ENCODE measurements around the gene F10. TPM values are rescaled to one million over a fixed set of nuclear protein-coding genes. Genes with fewer than 3 reads are reported as not detected.
"Not testable (repeated sequence)": the region's sequence is repeated elsewhere in the genome, so short reads cannot be mapped to it uniquely, and the experiment has no call there.

The F10 gene
- not detected for total RNA-seq

- Mint-ChIP-seq H3K4me3 (no peak within 1 kb of the TSS), H3K27ac (no peak within 1 kb of the TSS), H3K9me3 (no peaks in the 10 kb centered on the region), H3K36me3 (ENCODE audit: low read depth) (no peaks in the 10 kb centered on the region), H3K4me1 (ENCODE audit: low read depth) (no peaks in the 10 kb centered on the region), H3K27me3 (ENCODE audit: low read depth) (peaks cover 10% of the 10 kb centered on the region)
- CTCF ChIA-PET: no interaction called here
- intact Hi-C loops (cut with micrococcal nuclease): no loop called here
- no peak for DNase-seq
Observed at GRCh38 chr13:113122550-113123225, at the start of gene F10. Gene F10 (plus strand): TSS chr13:113122799. CDS start chr13:113122856, 57 bp downstream.

- CTCF ChIA-PET: no interaction called here
- H3K27ac Mint-ChIP-seq: no peak overlapping the region
- peaks cover 19% of the 10 kb centered on the region for H3K36me3 Mint-ChIP-seq (ENCODE audit: low read depth)
- H3K4me1 Mint-ChIP-seq (ENCODE audit: low read depth): no peaks in the 10 kb centered on the region
- no peak for DNase-seq
- H3K4me3 Mint-ChIP-seq: no peak overlapping the region
- intact Hi-C loops (cut with micrococcal nuclease): no loop called here
- peaks cover 4% of the 10 kb centered on the region for H3K9me3 Mint-ChIP-seq
- no peaks in the 10 kb centered on the region for H3K27me3 Mint-ChIP-seq (ENCODE audit: low read depth)
Observed at GRCh38 chr13:113073942-113074341, 48.7 kb upstream of the F10 start.

GRCh38 chr13:113074401-113074800 is 48.2 kb upstream of the F10 start:
- Mint-ChIP-seq H3K36me3 (ENCODE audit: low read depth) (peaks cover 19% of the 10 kb centered on the region), H3K4me1 (ENCODE audit: low read depth) (no peaks in the 10 kb centered on the region), H3K27me3 (ENCODE audit: low read depth) (no peaks in the 10 kb centered on the region), H3K27ac (no peak overlapping the region), H3K9me3 (peaks cover 4% of the 10 kb centered on the region), H3K4me3 (no peak overlapping the region)
- CTCF ChIA-PET: no interaction called here
- intact Hi-C loops (cut with micrococcal nuclease): no loop called here
- DNase-seq: no peak

- peaks cover 19% of the 10 kb centered on the region for H3K36me3 Mint-ChIP-seq (ENCODE audit: low read depth)
- H3K4me1 Mint-ChIP-seq (ENCODE audit: low read depth): no peaks in the 10 kb centered on the region
- no peak overlapping the region for H3K27ac Mint-ChIP-seq
- intact Hi-C loops (cut with micrococcal nuclease): no loop called here
- no peaks in the 10 kb centered on the region for H3K27me3 Mint-ChIP-seq (ENCODE audit: low read depth)
- H3K4me3 Mint-ChIP-seq: no peak overlapping the region
- DNase-seq: no peak
- H3K9me3 Mint-ChIP-seq: peaks cover 4% of the 10 kb centered on the region
- CTCF ChIA-PET: no interaction called here
Observed at GRCh38 chr13:113074876-113075275, 47.7 kb upstream of the F10 start.

GRCh38 chr13:113075711-113076110 is 46.9 kb upstream of the F10 start:
- intact Hi-C loops (cut with micrococcal nuclease): no loop called here
- no peak overlapping the region for H3K4me3 Mint-ChIP-seq
- H3K27me3 Mint-ChIP-seq (ENCODE audit: low read depth): no peaks in the 10 kb centered on the region
- peaks cover 4% of the 10 kb centered on the region for H3K9me3 Mint-ChIP-seq
- H3K36me3 Mint-ChIP-seq (ENCODE audit: low read depth): peaks cover 16% of the 10 kb centered on the region
- CTCF ChIA-PET: interaction anchor here (0.7 kb wide), 1 partner anchor 185 kb away, joined by 5 read pairs; no protein-coding TSS in a partner anchor
- no peaks in the 10 kb centered on the region for H3K4me1 Mint-ChIP-seq (ENCODE audit: low read depth)
- H3K27ac Mint-ChIP-seq: no peak overlapping the region
- no peak for DNase-seq

- intact Hi-C loops (cut with micrococcal nuclease): no loop called here
- CTCF ChIA-PET: no interaction called here
Observed at GRCh38 chr13:113076681-113077401, 45.8 kb upstream of the F10 start.

GRCh38 chr13:113077566-113077952 is 45.0 kb upstream of the F10 start:
- H3K36me3 Mint-ChIP-seq (ENCODE audit: low read depth): peaks cover 5% of the 10 kb centered on the region
- intact Hi-C loops (cut with micrococcal nuclease): no loop called here
- H3K27me3 Mint-ChIP-seq (ENCODE audit: low read depth): no peaks in the 10 kb centered on the region
- no peak for DNase-seq
- H3K4me1 Mint-ChIP-seq (ENCODE audit: low read depth): no peaks in the 10 kb centered on the region
- no peak overlapping the region for H3K27ac Mint-ChIP-seq
- no peak overlapping the region for H3K4me3 Mint-ChIP-seq
- CTCF ChIA-PET: no interaction called here
- H3K9me3 Mint-ChIP-seq: no peaks in the 10 kb centered on the region

More at GRCh38 chr13:113076681-113077401, 45.8 kb upstream of the F10 start:
- no peaks in the 10 kb centered on the region for H3K9me3 Mint-ChIP-seq
- H3K27ac Mint-ChIP-seq: no peak overlapping the region
- no peak overlapping the region for H3K4me3 Mint-ChIP-seq
- H3K4me1 Mint-ChIP-seq (ENCODE audit: low read depth): no peaks in the 10 kb centered on the region
- H3K36me3 Mint-ChIP-seq (ENCODE audit: low read depth): peaks cover 5% of the 10 kb centered on the region
- no peaks in the 10 kb centered on the region for H3K27me3 Mint-ChIP-seq (ENCODE audit: low read depth)
- DNase-seq: no peak

- H3K4me1 Mint-ChIP-seq (ENCODE audit: low read depth): no peaks in the 10 kb centered on the region
- intact Hi-C loops (cut with micrococcal nuclease): no loop called here
- H3K36me3 Mint-ChIP-seq (ENCODE audit: low read depth): peaks cover 3% of the 10 kb centered on the region
- H3K27me3 Mint-ChIP-seq (ENCODE audit: low read depth): no peaks in the 10 kb centered on the region
- no peaks in the 10 kb centered on the region for H3K9me3 Mint-ChIP-seq
- no peak overlapping the region for H3K4me3 Mint-ChIP-seq
- no peak for DNase-seq
- CTCF ChIA-PET: no interaction called here
- H3K27ac Mint-ChIP-seq: no peak overlapping the region
Observed at GRCh38 chr13:113077953-113078901, 44.4 kb upstream of the F10 start.

GRCh38 chr13:113078902-113079780 is 43.5 kb upstream of the F10 start:
- intact Hi-C loops (cut with micrococcal nuclease): no loop called here
- Mint-ChIP-seq H3K4me3 (no peak overlapping the region), H3K4me1 (ENCODE audit: low read depth) (no peaks in the 10 kb centered on the region), H3K27me3 (ENCODE audit: low read depth) (no peaks in the 10 kb centered on the region), H3K9me3 (no peaks in the 10 kb centered on the region), H3K36me3 (ENCODE audit: low read depth) (peaks cover 3% of the 10 kb centered on the region), H3K27ac (no peak overlapping the region)
- DNase-seq: no peak
- CTCF ChIA-PET: no interaction called here

- H3K27ac Mint-ChIP-seq; H3K4me1 Mint-ChIP-seq (ENCODE audit: low read depth); H3K9me3 Mint-ChIP-seq; intact Hi-C loops (cut with micrococcal nuclease); H3K27me3 Mint-ChIP-seq (ENCODE audit: low read depth); DNase-seq; H3K4me3 Mint-ChIP-seq; H3K36me3 Mint-ChIP-seq (ENCODE audit: low read depth): not testable (repeated sequence)
- CTCF ChIA-PET: interaction anchor here (1.3 kb wide), 1 partner anchor 11 kb away, joined by 3 read pairs; no protein-coding TSS in a partner anchor
Observed at GRCh38 chr13:113079781-113080080, 42.9 kb upstream of the F10 start.

- no peaks in the 10 kb centered on the region for H3K27me3 Mint-ChIP-seq (ENCODE audit: low read depth)
- DNase-seq: no peak
- intact Hi-C loops (cut with micrococcal nuclease): no loop called here
- H3K9me3 Mint-ChIP-seq: no peaks in the 10 kb centered on the region
- no peaks in the 10 kb centered on the region for H3K4me1 Mint-ChIP-seq (ENCODE audit: low read depth)
- H3K36me3 Mint-ChIP-seq (ENCODE audit: low read depth): peaks cover 3% of the 10 kb centered on the region
- H3K4me3 Mint-ChIP-seq: no peak overlapping the region
- CTCF ChIA-PET: interaction anchor here (1.3 kb wide), 1 partner anchor 10 kb away, joined by 3 read pairs; no protein-coding TSS in a partner anchor
- H3K27ac Mint-ChIP-seq: no peak overlapping the region
Observed at GRCh38 chr13:113080361-113080831, 42.2 kb upstream of the F10 start.
